Measurements from ENCODE around the gene PDCD7. TPM values are rescaled to one million over a fixed set of nuclear protein-coding genes. Genes with fewer than 3 reads are reported as not detected.

Gene PDCD7
- total RNA-seq, 1 experiment from 2014 or later = 26.2 TPM

DNA sequence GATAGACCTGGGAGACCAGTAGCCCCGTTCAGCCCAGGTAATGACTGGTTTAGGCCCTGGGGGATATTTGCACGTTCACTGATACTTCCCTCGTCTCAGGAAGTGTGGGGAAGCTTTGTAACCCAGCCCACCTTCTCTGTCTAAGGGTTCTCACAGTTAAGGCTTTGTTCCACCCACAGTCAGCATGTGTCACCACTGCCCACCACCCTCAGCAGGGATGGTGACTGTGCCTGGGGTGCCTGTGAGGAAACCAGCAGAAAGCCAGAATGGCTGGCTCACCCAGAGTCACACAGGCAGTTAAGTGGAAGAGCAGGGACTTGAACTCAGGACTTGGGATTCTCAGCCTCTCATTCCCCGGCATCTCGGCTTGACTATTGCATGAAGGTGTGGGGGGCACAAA lies 51.9 kb downstream of the PDCD7 start:
- no peak overlapping the region for H3K4me3 Mint-ChIP-seq (ENCODE audit: unreplicated experiment)
- no TSS peak for BruUV-seq (replicated peaks)
- H3K36me3 Mint-ChIP-seq (ENCODE audit: insufficient read depth, unreplicated experiment) = peaks cover 6% of the 10 kb centered on the region
- TF ChIP-seq, protein P1, sequence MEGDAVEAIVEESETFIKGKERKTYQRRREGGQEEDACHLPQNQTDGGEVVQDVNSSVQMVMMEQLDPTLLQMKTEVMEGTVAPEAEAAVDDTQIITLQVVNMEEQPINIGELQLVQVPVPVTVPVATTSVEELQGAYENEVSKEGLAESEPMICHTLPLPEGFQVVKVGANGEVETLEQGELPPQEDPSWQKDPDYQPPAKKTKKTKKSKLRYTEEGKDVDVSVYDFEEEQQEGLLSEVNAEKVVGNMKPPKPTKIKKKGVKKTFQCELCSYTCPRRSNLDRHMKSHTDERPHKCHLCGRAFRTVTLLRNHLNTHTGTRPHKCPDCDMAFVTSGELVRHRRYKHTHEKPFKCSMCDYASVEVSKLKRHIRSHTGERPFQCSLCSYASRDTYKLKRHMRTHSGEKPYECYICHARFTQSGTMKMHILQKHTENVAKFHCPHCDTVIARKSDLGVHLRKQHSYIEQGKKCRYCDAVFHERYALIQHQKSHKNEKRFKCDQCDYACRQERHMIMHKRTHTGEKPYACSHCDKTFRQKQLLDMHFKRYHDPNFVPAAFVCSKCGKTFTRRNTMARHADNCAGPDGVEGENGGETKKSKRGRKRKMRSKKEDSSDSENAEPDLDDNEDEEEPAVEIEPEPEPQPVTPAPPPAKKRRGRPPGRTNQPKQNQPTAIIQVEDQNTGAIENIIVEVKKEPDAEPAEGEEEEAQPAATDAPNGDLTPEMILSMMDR (IDR thresholded peaks at IDR 0.05; ENCODE audit: insufficient read depth in 1 of 2, low read depth in 1 of 2, low read length in 1 of 2, severe bottlenecking in 1 of 2, unreplicated experiment in 1 of 2) = no peak
- no peak for DNase-seq
- no peaks in the 10 kb centered on the region for H3K9me3 Mint-ChIP-seq (ENCODE audit: unreplicated experiment)
- peaks cover 48% of the 10 kb centered on the region for H3K4me1 Mint-ChIP-seq (ENCODE audit: low read depth, unreplicated experiment)
- Histone ChIP-seq H3K36me3 (ENCODE audit: control insufficient read depth, insufficient read depth, low read length) (no peaks in the 10 kb centered on the region), H3K27me3 (replicated peaks; ENCODE audit: control insufficient read depth, insufficient read depth, low read length) (no peaks in the 10 kb centered on the region), H3K4me3 (ENCODE audit: low read depth, low read length) (no peak overlapping the region), H3K9me3 (no peaks in the 10 kb centered on the region), H3K4me1 (peaks cover 41% of the 10 kb centered on the region)
- no peak overlapping the region for H3K27ac Mint-ChIP-seq (ENCODE audit: unreplicated experiment)
- intact Hi-C loops (cut with micrococcal nuclease; ENCODE audit: unreplicated experiment) = no loop called here
- ChIA-PET CTCF (interaction anchor here (1.0 to 3.2 kb wide), 5 partner anchors 13 to 48 kb away, joined by 4 to 42 read pairs (median 4); no protein-coding TSS in a partner anchor), POLR2A (no interaction called here)
- no peaks in the 10 kb centered on the region for H3K27me3 Mint-ChIP-seq (ENCODE audit: insufficient read depth, unreplicated experiment)

DNA sequence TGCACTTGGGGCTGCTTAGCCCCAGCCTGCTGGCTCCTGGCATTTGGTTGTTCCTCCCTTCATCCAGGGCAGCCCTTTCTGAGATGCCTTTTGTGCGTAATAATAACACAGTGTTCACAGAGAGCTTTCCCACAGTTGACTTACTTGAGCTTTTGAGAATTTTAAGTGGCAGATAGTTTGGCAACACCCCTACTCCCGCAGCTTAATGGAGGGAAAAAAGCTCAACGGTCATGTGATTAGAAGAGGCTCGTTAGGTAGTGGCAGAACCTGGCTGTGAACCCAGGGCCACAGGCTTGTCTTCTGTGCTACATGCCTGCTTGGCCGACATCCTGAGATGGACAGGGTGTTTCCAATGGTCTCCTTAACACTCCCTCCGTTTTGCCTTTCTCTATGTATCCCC lies 52.3 kb downstream of the PDCD7 start:
- TF ChIP-seq, protein P1 (IDR thresholded peaks at IDR 0.05; ENCODE audit: insufficient read depth in 1 of 2, low read depth in 1 of 2, low read length in 1 of 2, severe bottlenecking in 1 of 2, unreplicated experiment in 1 of 2) = no peak
- Histone ChIP-seq H3K9me3 (no peaks in the 10 kb centered on the region), H3K4me3 (ENCODE audit: low read depth, low read length) (no peak overlapping the region), H3K36me3 (ENCODE audit: control insufficient read depth, insufficient read depth, low read length) (no peaks in the 10 kb centered on the region), H3K27me3 (replicated peaks; ENCODE audit: control insufficient read depth, insufficient read depth, low read length) (no peaks in the 10 kb centered on the region), H3K4me1 (peaks cover 36% of the 10 kb centered on the region)
- DNase-seq = no peak
- no peak overlapping the region for H3K27ac Mint-ChIP-seq (ENCODE audit: unreplicated experiment)
- H3K36me3 Mint-ChIP-seq (ENCODE audit: insufficient read depth, unreplicated experiment) = peaks cover 6% of the 10 kb centered on the region
- ChIA-PET POLR2A (no interaction called here), CTCF (interaction anchor here (1.2 to 1.6 kb wide), 2 partner anchors 20 to 47 kb away, joined by 4 to 9 read pairs; no protein-coding TSS in a partner anchor)
- no peaks in the 10 kb centered on the region for H3K27me3 Mint-ChIP-seq (ENCODE audit: insufficient read depth, unreplicated experiment)
- no peak overlapping the region for H3K4me3 Mint-ChIP-seq (ENCODE audit: unreplicated experiment)
- intact Hi-C loops (cut with micrococcal nuclease; ENCODE audit: unreplicated experiment) = no loop called here
- BruUV-seq (replicated peaks) = no TSS peak
- H3K4me1 Mint-ChIP-seq (ENCODE audit: low read depth, unreplicated experiment) = peaks cover 43% of the 10 kb centered on the region
- no peaks in the 10 kb centered on the region for H3K9me3 Mint-ChIP-seq (ENCODE audit: unreplicated experiment)

DNA sequence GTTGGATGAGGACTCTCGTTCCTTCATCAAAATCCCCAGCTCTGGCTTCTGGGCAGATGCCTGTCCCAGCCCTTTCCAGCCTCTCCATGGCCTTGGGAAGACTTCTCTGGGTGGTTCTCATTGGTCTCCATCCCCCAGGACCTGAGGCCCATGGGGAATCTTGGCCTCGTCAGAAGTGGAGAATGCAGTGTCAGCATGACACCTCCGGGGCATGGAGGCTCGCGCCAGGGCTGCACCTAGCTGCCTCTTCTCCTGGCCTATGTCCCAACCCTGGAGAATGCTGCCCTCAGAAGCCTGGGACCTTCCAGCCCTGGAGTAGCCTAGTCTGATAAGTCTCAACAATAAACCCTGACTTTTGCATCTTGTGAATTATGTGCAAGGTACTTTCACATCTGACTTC lies 54.0 kb downstream of the PDCD7 start:
- ChIA-PET POLR2A (no interaction called here), CTCF (interaction anchor here (1.1 to 1.6 kb wide), 3 partner anchors 10 to 25 kb away, joined by 4 to 5 read pairs (median 4); no protein-coding TSS in a partner anchor)
- no peak for DNase-seq
- H3K27me3 Mint-ChIP-seq (ENCODE audit: insufficient read depth, unreplicated experiment) = no peaks in the 10 kb centered on the region
- TF ChIP-seq, protein P1 (IDR thresholded peaks at IDR 0.05; ENCODE audit: insufficient read depth in 1 of 2, low read depth in 1 of 2, low read length in 1 of 2, severe bottlenecking in 1 of 2, unreplicated experiment in 1 of 2) = no peak
- intact Hi-C loops (cut with micrococcal nuclease; ENCODE audit: unreplicated experiment) = no loop called here
- H3K36me3 Mint-ChIP-seq (ENCODE audit: insufficient read depth, unreplicated experiment) = peaks cover 3% of the 10 kb centered on the region
- H3K4me3 ChIP-seq (ENCODE audit: low read depth, low read length) = no peak overlapping the region
- BruUV-seq (replicated peaks) = no TSS peak
- no peaks in the 10 kb centered on the region for H3K9me3 ChIP-seq
- H3K9me3 Mint-ChIP-seq (ENCODE audit: unreplicated experiment) = no peaks in the 10 kb centered on the region
- H3K4me1 Mint-ChIP-seq (ENCODE audit: low read depth, unreplicated experiment) = peaks cover 26% of the 10 kb centered on the region
- H3K4me1 ChIP-seq = peaks cover 22% of the 10 kb centered on the region
- no peaks in the 10 kb centered on the region for H3K27me3 ChIP-seq (replicated peaks; ENCODE audit: control insufficient read depth, insufficient read depth, low read length)
- no peaks in the 10 kb centered on the region for H3K36me3 ChIP-seq (ENCODE audit: control insufficient read depth, insufficient read depth, low read length)
- H3K27ac Mint-ChIP-seq (ENCODE audit: unreplicated experiment) = no peak overlapping the region
- H3K4me3 Mint-ChIP-seq (ENCODE audit: unreplicated experiment) = no peak overlapping the region
